ENCODE results near the gene ESRP2. TPM values are rescaled to one million over a fixed set of nuclear protein-coding genes. Genes with fewer than 3 reads are reported as not detected.

ESRP2 gene
- total RNA-seq, 1 donor from 2014 or later, result not detected

- FAIRE-seq, result no peak
- DNase-seq (ENCODE audit: low spot score in 2 of 2), result no peak
Observed at GRCh38 chr16:68242926-68243858, 7.3 kb upstream of the ESRP2 start.

GRCh38 chr16:68242085-68242484 lies 6.2 kb upstream of the ESRP2 start:
- no peak for FAIRE-seq

GRCh38 chr16:68238029-68238345 lies 2.1 kb upstream of the ESRP2 start:
- DNase-seq (ENCODE audit: low spot score in 2 of 2) (no peak), FAIRE-seq (no peak)

More at GRCh38 chr16:68242085-68242484, 6.2 kb upstream of the ESRP2 start:
- DNase-seq (ENCODE audit: low spot score in 2 of 2), result no peak

- DNase-seq (ENCODE audit: low spot score in 2 of 2) (peak; percentile 96 to 98), FAIRE-seq (no peak)
Observed at GRCh38 chr16:68237243-68238028, 1.5 kb upstream of the ESRP2 start.

- FAIRE-seq, result no peak
Observed at GRCh38 chr16:68236826-68237242, 907 bp upstream of the ESRP2 start.

GRCh38 chr16:68236137-68236825 lies 354 bp upstream of the ESRP2 start:
- no peak for FAIRE-seq
- DNase-seq (ENCODE audit: low spot score in 2 of 2), result peak; percentile 42 to 51

More at GRCh38 chr16:68236826-68237242, 907 bp upstream of the ESRP2 start:
- DNase-seq (ENCODE audit: low spot score in 2 of 2), result no peak

- DNase-seq (ENCODE audit: low spot score in 2 of 2) (peak in 1 of 2 donors; percentile 19), FAIRE-seq (no peak)
Observed at GRCh38 chr16:68235108-68235886, 630 bp downstream of the ESRP2 start.

- no peak for FAIRE-seq
Observed at GRCh38 chr16:68234188-68235107, 1.5 kb downstream of the ESRP2 start.

GRCh38 chr16:68233835-68234187 lies 2.1 kb downstream of the ESRP2 start:
- FAIRE-seq, result no peak
- DNase-seq (ENCODE audit: low spot score in 2 of 2), result peak in 1 of 2 donors; percentile 9

More at GRCh38 chr16:68234188-68235107, 1.5 kb downstream of the ESRP2 start:
- DNase-seq (ENCODE audit: low spot score in 2 of 2), result peak in 1 of 2 donors; percentile 3

- FAIRE-seq, result no peak
- no peak for DNase-seq (ENCODE audit: low spot score in 2 of 2)
Observed at GRCh38 chr16:68233085-68233834, 2.7 kb downstream of the ESRP2 start.

- no peak for DNase-seq (ENCODE audit: low spot score in 2 of 2)
- FAIRE-seq, result no peak
Observed at GRCh38 chr16:68232335-68232734, 3.6 kb downstream of the ESRP2 start.

GRCh38 chr16:68231384-68232136 lies 4.4 kb downstream of the ESRP2 start:
- DNase-seq (ENCODE audit: low spot score in 2 of 2) (no peak), FAIRE-seq (no peak)

GRCh38 chr16:68230956-68231355 lies 5.0 kb downstream of the ESRP2 start:
- no peak for DNase-seq (ENCODE audit: low spot score in 2 of 2)
- FAIRE-seq, result no peak

- FAIRE-seq (no peak), DNase-seq (ENCODE audit: low spot score in 2 of 2) (no peak)
Observed at GRCh38 chr16:68230176-68230571, 5.8 kb downstream of the ESRP2 start.

- no peak for FAIRE-seq
- DNase-seq (ENCODE audit: low spot score in 2 of 2), result peak; percentile 58 to 69
Observed at GRCh38 chr16:68229431-68230175, 6.3 kb downstream of the ESRP2 start.

GRCh38 chr16:68228652-68229051 lies 7.3 kb downstream of the ESRP2 start:
- FAIRE-seq (no peak), DNase-seq (ENCODE audit: low spot score in 2 of 2) (no peak)

All from frontal cortex (tissue), 4 donors.